ENCODE measurements around the gene FSCN2.

- TF ChIP-seq, protein P1, sequence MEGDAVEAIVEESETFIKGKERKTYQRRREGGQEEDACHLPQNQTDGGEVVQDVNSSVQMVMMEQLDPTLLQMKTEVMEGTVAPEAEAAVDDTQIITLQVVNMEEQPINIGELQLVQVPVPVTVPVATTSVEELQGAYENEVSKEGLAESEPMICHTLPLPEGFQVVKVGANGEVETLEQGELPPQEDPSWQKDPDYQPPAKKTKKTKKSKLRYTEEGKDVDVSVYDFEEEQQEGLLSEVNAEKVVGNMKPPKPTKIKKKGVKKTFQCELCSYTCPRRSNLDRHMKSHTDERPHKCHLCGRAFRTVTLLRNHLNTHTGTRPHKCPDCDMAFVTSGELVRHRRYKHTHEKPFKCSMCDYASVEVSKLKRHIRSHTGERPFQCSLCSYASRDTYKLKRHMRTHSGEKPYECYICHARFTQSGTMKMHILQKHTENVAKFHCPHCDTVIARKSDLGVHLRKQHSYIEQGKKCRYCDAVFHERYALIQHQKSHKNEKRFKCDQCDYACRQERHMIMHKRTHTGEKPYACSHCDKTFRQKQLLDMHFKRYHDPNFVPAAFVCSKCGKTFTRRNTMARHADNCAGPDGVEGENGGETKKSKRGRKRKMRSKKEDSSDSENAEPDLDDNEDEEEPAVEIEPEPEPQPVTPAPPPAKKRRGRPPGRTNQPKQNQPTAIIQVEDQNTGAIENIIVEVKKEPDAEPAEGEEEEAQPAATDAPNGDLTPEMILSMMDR (IDR thresholded peaks at IDR 0.05), result no peak
- peak in 2 of 4 donors; percentile 16 to 44 for TF ChIP-seq POLR2A (IDR thresholded peaks at IDR 0.05)
These were observed 9.3 kb upstream of the FSCN2 start for GRCh38 chr17:81518785-81519283.

Measured in esophagus squamous epithelium (tissue), 4 donors.